DOHH2 (cell line): Measurements from ENCODE around the gene C11orf65.

ENCODE experiments used
- EZH2phosphoT487 ChIP-seq: fragments of 200-600 bp; sonication (generic); IDR thresholded peaks from 2 replicates; pipeline ENCODE4 v1.6.1; 2017; ENCODE audit warnings: borderline replicate concordance, mild to moderate bottlenecking, antibody characterized with exemption, low read length, moderate library complexity, mixed read lengths
- TF ChIP-seq, protein P1 (sequence below): fragments of 200-600 bp; sonication (generic); IDR thresholded peaks from one replicate; pipeline ENCODE4 v1.5.1; 2014; ENCODE audit warnings: antibody characterized with exemption, mild to moderate bottlenecking, low read depth, low read length; ENCODE audit not compliant: poor library complexity, severe bottlenecking

DNA sequence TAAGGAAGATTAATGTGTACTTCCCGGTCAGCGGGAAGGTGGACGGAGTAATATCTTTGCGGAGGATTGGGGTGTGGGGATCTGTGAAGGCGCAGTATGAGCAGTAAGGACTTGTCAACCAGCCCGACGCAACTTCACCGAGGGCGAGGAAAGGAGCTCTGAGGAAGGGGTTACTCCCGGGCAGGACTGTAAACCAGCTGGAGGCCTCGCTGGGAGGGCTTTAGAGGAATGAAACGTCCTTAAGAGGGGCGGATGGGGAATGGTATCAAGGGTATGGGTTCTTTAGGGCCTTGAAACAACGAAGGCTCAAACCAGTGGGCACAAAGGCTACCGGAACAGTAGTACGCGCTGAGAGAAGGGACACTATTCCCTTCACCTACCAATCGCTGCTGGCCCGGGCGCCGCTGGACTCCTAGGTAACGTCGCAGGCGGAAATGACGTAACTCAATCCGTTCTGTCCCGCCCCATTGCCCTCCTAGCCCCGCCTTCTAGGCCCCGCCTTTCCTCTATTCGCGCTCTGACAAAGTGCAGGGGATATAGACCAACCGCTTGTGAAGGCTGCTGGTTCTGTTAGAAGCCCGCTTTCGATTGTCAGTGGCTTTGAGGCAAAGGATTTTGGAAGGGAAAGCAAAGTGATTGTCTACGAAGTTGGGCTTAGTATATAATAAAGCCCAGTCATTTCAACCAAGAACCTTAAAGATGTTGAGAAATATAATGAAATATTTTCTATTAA is at the start of gene C11orf65:
- TF ChIP-seq, protein P1, sequence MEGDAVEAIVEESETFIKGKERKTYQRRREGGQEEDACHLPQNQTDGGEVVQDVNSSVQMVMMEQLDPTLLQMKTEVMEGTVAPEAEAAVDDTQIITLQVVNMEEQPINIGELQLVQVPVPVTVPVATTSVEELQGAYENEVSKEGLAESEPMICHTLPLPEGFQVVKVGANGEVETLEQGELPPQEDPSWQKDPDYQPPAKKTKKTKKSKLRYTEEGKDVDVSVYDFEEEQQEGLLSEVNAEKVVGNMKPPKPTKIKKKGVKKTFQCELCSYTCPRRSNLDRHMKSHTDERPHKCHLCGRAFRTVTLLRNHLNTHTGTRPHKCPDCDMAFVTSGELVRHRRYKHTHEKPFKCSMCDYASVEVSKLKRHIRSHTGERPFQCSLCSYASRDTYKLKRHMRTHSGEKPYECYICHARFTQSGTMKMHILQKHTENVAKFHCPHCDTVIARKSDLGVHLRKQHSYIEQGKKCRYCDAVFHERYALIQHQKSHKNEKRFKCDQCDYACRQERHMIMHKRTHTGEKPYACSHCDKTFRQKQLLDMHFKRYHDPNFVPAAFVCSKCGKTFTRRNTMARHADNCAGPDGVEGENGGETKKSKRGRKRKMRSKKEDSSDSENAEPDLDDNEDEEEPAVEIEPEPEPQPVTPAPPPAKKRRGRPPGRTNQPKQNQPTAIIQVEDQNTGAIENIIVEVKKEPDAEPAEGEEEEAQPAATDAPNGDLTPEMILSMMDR = no peak
- TF ChIP-seq EZH2phosphoT487 = no peak
